HepG2 (cell line): ENCODE results near the gene TRIP4. TPM values are rescaled to one million over a fixed set of nuclear protein-coding genes. Genes with fewer than 3 reads are reported as not detected.

ENCODE experiments used
- FOSL2 ChIP-seq: sonication (generic); formaldehyde crosslinking; IDR thresholded peaks from 2 replicates; pipeline ENCODE4 v1.4.0; 2020; ENCODE audit warnings: missing genetic modification reagents
- GATA4 ChIP-seq: sonication (generic); IDR thresholded peaks from 2 replicates; pipeline ENCODE4 v1.6.1; 2016; ENCODE audit warnings: antibody characterized with exemption, low read depth, borderline replicate concordance
- HNF4A ChIP-seq: sonication (generic); formaldehyde crosslinking; IDR thresholded peaks from 2 replicates; pipeline ENCODE4 v1.4.0; 2020; ENCODE audit warnings: missing genetic modification reagents
- HNF4G ChIP-seq, 2 experiments: sonication (generic) in 1 of 2; formaldehyde crosslinking in 1 of 2; IDR thresholded peaks; 2 replicates each; pipeline versions ENCODE4 v1.4.0 to v1.6.1; 2011 to 2020; ENCODE audit warnings: borderline replicate concordance in 2 of 2, low read depth in 2 of 2, mild to moderate bottlenecking in 2 of 2, low read length in 1 of 2, missing genetic modification reagents in 1 of 2, moderate library complexity in 1 of 2
- HNRNPL ChIP-seq: fragments of 200-400 bp; formaldehyde crosslinking; IDR thresholded peaks from 2 replicates; pipeline ENCODE4 v1.6.1; 2017; ENCODE audit warnings: mild to moderate bottlenecking, low read depth, low read length
- IRF1 ChIP-seq: sonication (generic); formaldehyde crosslinking; IDR thresholded peaks from 2 replicates; pipeline ENCODE4 v1.4.0; 2020; ENCODE audit warnings: low read depth, mild to moderate bottlenecking, missing genetic modification reagents
- NR2F6 ChIP-seq, 2 experiments: IDR thresholded peaks; 2 replicates each; pipeline ENCODE4 v1.6.1; 2016; ENCODE audit warnings: antibody characterized with exemption in 1 of 2, mild to moderate bottlenecking in 1 of 2
- RARA ChIP-seq: IDR thresholded peaks from 2 replicates; pipeline ENCODE4 v1.6.1; 2016; ENCODE audit warnings: missing genetic modification reagents, missing compliant biosample characterization
- RXRA ChIP-seq: sonication (generic); formaldehyde crosslinking; IDR thresholded peaks from 2 replicates; pipeline ENCODE4 v1.5.1; 2020; ENCODE audit warnings: missing genetic modification reagents
- SALL2 ChIP-seq: sonication (generic); formaldehyde crosslinking; IDR thresholded peaks from 2 replicates; pipeline ENCODE4 v1.8.1; 2023; ENCODE audit warnings: mild to moderate bottlenecking, missing genetic modification reagents, inconsistent platforms
- SRY ChIP-seq: sonication (generic); formaldehyde crosslinking; IDR thresholded peaks from 2 replicates; pipeline ENCODE4 v1.8.0; 2022; ENCODE audit warnings: mild to moderate bottlenecking, missing genetic modification reagents
- ZNF138 ChIP-seq: sonication (generic); formaldehyde crosslinking; IDR thresholded peaks from 2 replicates; pipeline ENCODE4 v1.5.0; 2020; ENCODE audit warnings: mild to moderate bottlenecking, low read depth, missing genetic modification reagents
- ZNF205 ChIP-seq: IDR thresholded peaks from 2 replicates; pipeline ENCODE4 v1.6.1; 2018; ENCODE audit warnings: missing biosample characterization, missing genetic modification reagents
- ZNF280B ChIP-seq: sonication (generic); formaldehyde crosslinking; IDR thresholded peaks from 2 replicates; pipeline ENCODE4 v1.5.0; 2020; ENCODE audit warnings: missing genetic modification reagents, mild to moderate bottlenecking, borderline replicate concordance
- polyA plus RNA-seq, 8 experiments: library from polyadenylated mRNA; depleted of rRNA in 3 of 8; stranded (reverse) in 7 of 8; unstranded in 1 of 8; fragments of >200 nt; fragmentation: Illumina TruSeq in 4 of 8; extraction: Trizol in 4 of 8; gene quantifications; 2 replicates each; pipeline versions ENCODE4 v1.2.1 to v1.2.3, GENCODE V29; 2011 to 2016; ENCODE audit warnings: low read depth in 4 of 8, missing spikeins in 1 of 8, mixed read lengths in 1 of 8; ENCODE audit not compliant: insufficient read depth in 1 of 8
- total RNA-seq, 5 experiments: library from RNA; depleted of rRNA; stranded (reverse); fragments of >200 nt; fragmentation: Illumina TruSeq; extraction: Trizol; gene quantifications; 2 replicates each; pipeline ENCODE4 v1.2.3, GENCODE V29; 2016; ENCODE audit warnings: low read depth in 1 of 5
- TF ChIP-seq, protein P1 (sequence below): IDR thresholded peaks from 2 replicates; pipeline ENCODE4 v1.4.0; 2020; ENCODE audit warnings: mild to moderate bottlenecking, missing genetic modification reagents
- TF ChIP-seq, protein P2 (sequence below): sonication (generic); formaldehyde crosslinking; IDR thresholded peaks from 2 replicates; pipeline ENCODE4 v1.5.1; 2020; ENCODE audit warnings: mild to moderate bottlenecking, missing genetic modification reagents

TRIP4 gene
- total and polyA plus RNA-seq, 2 of the 13 experiments (the other 11 are each of a cell fraction or from before 2014, with no cell fraction given): 7.1 to 11.8 TPM

DNA sequence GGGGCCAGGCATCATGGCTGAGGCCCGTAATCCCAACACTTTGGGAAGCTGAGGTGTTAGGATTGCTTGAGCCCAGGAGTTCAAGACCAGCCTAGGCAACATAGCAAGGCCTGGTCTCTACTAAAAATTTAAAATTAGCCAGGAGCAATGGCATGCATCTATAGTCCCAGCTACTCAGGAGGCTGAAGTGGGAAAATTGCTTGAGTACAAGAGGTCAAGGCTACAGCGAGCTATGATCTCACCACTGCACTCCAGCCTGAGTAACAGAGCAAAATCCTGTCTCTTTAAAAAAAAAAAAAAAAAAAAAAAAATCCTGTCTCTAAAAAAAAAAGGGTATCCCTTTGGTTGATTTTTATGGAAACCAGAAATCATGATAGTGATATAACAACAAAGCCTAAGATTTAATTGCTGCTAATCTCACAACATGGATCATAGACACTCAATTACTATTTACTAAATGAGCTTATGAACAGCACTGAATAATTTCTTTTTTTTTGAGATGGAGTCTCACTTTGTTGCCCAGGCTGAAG, 18.5 kb upstream of the TRIP4 start (continued):
- TF ChIP-seq IRF1 (CRISPR knock-in tag) (no peak), FOSL2 (peak; percentile 31; the same call in 1 of the 2 replicates), ZNF205 (CRISPR knock-in tag) (no peak), HNF4G (IDR thresholded peaks at IDR 0.05; ENCODE audit: borderline replicate concordance, low read depth, low read length) (no peak), HNF4G (CRISPR knock-in tag; IDR thresholded peaks at IDR 0.05; ENCODE audit: borderline replicate concordance, low read depth) (no peak), ZNF138 (CRISPR knock-in tag) (no peak), ZNF280B (no peak), RARA (CRISPR knock-in tag) (peak; percentile 67), NR2F6 (IDR thresholded peaks at IDR 0.05) (peak; percentile 23), NR2F6 (CRISPR knock-in tag; IDR thresholded peaks at IDR 0.05) (peak; percentile 74), HNRNPL (no peak), RXRA (no peak; the same call in 1 of the 2 replicates), SALL2 (CRISPR knock-in tag) (no peak), GATA4 (no peak), HNF4A (CRISPR knock-in tag) (peak; percentile 59), SRY (CRISPR knock-in tag) (no peak)
- TF ChIP-seq, protein P1, sequence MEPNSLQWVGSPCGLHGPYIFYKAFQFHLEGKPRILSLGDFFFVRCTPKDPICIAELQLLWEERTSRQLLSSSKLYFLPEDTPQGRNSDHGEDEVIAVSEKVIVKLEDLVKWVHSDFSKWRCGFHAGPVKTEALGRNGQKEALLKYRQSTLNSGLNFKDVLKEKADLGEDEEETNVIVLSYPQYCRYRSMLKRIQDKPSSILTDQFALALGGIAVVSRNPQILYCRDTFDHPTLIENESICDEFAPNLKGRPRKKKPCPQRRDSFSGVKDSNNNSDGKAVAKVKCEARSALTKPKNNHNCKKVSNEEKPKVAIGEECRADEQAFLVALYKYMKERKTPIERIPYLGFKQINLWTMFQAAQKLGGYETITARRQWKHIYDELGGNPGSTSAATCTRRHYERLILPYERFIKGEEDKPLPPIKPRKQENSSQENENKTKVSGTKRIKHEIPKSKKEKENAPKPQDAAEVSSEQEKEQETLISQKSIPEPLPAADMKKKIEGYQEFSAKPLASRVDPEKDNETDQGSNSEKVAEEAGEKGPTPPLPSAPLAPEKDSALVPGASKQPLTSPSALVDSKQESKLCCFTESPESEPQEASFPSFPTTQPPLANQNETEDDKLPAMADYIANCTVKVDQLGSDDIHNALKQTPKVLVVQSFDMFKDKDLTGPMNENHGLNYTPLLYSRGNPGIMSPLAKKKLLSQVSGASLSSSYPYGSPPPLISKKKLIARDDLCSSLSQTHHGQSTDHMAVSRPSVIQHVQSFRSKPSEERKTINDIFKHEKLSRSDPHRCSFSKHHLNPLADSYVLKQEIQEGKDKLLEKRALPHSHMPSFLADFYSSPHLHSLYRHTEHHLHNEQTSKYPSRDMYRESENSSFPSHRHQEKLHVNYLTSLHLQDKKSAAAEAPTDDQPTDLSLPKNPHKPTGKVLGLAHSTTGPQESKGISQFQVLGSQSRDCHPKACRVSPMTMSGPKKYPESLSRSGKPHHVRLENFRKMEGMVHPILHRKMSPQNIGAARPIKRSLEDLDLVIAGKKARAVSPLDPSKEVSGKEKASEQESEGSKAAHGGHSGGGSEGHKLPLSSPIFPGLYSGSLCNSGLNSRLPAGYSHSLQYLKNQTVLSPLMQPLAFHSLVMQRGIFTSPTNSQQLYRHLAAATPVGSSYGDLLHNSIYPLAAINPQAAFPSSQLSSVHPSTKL (CRISPR knock-in tag): peak; percentile 45
- TF ChIP-seq, protein P2, sequence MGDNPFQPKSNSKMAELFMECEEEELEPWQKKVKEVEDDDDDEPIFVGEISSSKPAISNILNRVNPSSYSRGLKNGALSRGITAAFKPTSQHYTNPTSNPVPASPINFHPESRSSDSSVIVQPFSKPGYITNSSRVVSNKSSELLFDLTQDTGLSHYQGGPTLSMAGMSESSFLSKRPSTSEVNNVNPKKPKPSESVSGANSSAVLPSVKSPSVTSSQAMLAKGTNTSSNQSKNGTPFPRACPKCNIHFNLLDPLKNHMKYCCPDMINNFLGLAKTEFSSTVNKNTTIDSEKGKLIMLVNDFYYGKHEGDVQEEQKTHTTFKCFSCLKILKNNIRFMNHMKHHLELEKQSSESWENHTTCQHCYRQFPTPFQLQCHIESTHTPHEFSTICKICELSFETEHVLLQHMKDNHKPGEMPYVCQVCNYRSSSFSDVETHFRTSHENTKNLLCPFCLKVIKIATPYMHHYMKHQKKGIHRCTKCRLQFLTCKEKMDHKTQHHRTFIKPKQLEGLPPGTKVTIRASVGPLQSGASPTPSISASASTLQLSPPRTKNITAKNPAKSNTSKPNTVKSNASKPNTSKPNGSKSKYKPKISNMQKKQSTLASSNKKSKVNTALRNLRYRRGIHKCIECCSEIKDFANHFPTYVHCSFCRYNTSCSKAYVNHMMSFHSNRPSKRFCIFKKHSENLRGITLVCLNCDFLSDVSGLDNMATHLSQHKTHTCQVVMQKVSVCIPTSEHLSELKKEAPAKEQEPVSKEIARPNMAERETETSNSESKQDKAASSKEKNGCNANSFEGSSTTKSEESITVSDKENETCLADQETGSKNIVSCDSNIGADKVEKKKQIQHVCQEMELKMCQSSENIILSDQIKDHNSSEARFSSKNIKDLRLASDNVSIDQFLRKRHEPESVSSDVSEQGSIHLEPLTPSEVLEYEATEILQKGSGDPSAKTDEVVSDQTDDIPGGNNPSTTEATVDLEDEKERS (CRISPR knock-in tag): no peak
